GM21390 (cell line): ENCODE measurements around the gene TMEM45A.
"Not testable (repeated sequence)": the region's sequence is repeated elsewhere in the genome, so short reads cannot be mapped to it uniquely, and the experiment has no call there.

Experiments used
- ATAC-seq: cut with Tn5 transposase; IDR thresholded peaks from one replicate; pipeline ENCODE4 v1.9.1; 2021; ENCODE audit not compliant: unreplicated experiment

TMEM45A gene

GRCh38 chr3:100483529-100483928 is 8.9 kb upstream of the TMEM45A start:
- ATAC-seq: no peak

DNA sequence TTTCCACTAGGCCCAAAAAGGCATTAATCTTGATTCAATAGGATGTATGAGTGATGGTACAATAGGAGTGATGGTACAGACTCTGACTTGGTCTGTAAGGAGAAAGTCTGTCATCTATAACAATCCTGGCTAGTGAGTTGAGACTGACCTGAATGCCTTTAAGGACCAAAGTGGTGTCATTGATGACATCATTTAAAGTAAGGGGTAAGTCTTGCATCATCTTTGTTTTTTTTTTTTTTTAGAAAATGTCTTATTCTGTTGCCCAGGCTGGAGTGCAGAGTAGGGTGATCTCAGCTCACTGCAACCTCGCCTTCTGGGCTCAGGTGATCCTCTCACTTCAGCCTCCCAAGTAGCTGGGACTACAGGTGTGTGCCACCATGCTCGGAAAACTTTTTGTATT is 5.6 kb upstream of the TMEM45A start:
- ATAC-seq: no peak

- no peak for ATAC-seq
Measured at GRCh38 chr3:100489118-100489517, 3.3 kb upstream of the TMEM45A start.

DNA sequence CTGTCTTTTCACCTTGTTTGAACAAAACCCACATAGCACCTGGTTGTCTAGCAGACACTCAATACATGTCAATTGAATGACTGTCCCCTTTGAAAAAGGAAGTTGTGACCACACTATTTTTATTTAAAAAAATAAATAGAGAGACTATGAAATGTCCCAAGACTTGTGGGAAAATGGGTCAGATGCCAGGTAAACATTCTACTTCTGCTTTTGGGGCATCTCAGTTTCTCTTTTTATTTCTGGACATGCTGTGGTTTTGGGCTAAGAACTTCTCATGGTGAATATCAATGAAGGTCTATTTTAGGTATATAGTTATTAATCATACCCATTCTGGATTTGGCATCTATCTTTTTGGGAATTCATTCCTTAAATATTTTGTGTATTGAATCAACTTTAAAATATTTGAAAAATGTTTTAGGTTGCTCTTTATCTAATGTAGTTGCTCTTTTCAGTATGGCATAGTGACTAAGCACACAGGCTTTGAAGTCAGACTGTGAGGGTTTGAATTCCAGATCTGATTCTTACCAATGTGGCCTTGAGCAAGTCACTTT is 4.4 kb downstream of the TMEM45A start:
- ATAC-seq: peak; percentile 35

- ATAC-seq: no peak
Measured at GRCh38 chr3:100499651-100500050, 7.2 kb downstream of the TMEM45A start.

DNA sequence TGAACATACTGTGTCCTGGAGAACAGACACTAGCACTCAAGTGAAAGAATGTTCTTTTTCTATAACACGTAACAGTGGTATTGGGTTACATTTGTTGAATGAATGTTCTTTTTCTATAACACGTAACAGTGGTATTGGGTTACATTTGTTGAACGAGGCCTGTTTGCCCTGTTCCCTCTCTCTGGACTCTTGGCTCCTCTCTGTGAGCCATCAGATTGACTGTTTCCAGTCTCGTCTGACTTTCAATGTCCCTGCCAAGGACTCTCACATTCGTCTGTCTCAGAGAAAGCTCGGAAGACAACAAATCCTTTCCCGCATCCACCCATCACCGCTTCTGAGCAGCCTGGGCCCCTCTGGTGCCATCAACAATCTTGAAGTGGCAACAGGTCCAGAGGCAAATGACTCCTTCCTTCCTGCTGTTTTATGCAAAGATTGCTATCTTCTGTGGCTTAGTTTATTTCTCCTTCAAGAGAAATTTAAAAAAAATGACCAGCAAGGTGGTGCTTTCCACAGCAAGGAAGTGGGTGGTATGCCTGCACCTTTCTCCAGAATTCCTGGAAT is 8.0 kb downstream of the TMEM45A start:
- no peak for ATAC-seq

- no peak for ATAC-seq
Measured at GRCh38 chr3:100503448-100503847, 11.0 kb downstream of the TMEM45A start.

DNA sequence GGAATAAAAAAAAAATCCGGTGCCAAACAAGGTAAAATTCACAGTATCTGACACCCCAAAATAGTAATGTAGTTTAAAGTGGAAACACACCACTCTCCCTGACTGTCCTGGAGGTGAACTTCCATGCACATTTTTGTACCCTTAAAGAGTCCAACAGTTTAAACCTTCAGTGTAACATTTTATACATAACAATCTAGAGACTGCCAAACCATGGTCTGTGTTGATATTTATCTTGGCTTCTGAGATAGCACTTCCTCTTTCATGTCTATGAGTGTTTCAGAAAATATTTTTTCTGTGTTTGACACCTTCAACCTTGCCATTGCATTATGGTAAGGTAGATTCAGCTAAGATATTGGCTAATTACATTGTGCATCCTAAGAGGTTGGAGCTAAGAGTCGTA is 13.9 kb downstream of the TMEM45A start:
- ATAC-seq: no peak

DNA sequence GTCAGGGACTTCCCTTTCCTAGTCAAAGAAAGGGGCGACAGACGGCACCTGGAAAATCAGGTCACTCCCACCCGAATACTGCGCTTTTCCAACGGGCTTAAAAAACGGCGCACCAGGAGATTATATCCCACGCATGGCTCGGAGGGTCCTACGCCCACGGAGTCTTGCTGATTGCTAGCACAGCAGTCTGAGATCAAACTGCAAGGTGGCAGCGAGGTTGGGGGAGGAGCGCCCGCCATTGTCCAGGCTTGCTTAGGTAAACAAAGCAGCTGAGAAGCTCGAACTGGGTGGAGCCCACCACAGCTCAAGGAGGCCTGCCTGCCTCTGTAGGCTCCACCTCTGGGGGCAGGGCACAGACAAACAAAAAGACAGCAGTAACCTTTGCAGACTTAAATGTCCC is 17.4 kb downstream of the TMEM45A start:
- ATAC-seq: not testable (repeated sequence)

GRCh38 chr3:100516232-100516631 is 23.8 kb downstream of the TMEM45A start:
- no peak for ATAC-seq

GRCh38 chr3:100516838-100517237 is 24.4 kb downstream of the TMEM45A start:
- no peak for ATAC-seq

DNA sequence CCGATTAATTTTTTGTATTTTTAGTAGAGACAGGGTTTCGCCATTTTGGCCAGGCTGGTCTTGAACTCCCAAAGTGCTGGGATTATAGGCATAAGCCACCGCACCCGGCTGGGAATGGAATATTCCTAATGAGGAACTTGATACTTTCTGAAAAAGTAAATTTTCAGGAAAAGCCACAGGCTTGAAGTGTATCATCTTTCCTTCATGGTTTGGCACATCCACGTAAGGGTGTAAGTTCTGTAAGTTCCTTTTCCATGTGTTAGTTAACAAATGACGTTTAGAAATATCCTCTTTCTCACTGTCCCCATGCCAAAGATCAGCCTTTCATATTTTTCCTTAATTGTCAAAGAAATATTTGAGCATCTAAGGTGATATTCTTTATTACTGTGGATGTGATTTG is 24.9 kb downstream of the TMEM45A start:
- ATAC-seq: no peak

GRCh38 chr3:100518244-100518643 is 25.8 kb downstream of the TMEM45A start:
- no peak for ATAC-seq

- ATAC-seq: no peak
Measured at GRCh38 chr3:100518983-100519382, 26.6 kb downstream of the TMEM45A start.

DNA sequence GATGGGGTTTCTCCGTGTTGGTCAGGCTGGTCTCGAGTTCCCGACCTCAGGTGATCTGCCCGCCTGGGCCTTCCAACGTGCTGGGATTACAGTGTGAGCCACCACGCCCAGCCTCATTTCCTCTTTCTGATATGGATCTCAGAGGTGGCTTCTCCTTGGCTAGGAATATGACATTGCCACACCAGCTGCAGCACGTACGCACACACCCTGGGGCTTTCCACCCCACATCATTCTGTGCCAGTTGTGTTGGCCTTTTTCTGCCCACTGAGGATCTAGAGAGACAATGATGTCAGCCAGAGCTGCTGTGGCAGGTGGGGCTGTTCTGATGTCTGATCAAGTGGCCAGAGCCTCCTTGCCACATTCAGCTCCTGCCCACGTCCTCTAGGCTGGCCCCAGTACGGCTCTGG is 29.0 kb downstream of the TMEM45A start:
- no peak for ATAC-seq

DNA sequence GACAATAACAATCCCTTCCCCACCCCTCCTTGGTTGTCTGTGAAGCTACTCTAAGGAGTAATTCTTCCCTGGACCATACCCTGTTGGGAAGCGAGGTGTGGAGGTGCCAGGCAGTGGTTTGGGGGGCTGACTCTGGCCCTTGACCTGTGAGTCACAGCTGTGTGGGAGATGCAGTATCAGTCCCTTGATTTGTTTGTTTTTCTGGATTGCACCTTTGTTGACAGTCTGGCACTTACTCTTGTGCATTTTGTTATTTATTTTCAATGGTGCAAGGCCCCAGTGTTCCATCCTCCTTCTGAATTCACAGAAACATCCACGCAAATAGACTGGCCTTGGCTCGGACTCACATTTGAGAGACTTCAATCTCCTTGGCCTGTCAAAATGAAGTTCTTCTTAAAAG is 29.7 kb downstream of the TMEM45A start:
- no peak for ATAC-seq

DNA sequence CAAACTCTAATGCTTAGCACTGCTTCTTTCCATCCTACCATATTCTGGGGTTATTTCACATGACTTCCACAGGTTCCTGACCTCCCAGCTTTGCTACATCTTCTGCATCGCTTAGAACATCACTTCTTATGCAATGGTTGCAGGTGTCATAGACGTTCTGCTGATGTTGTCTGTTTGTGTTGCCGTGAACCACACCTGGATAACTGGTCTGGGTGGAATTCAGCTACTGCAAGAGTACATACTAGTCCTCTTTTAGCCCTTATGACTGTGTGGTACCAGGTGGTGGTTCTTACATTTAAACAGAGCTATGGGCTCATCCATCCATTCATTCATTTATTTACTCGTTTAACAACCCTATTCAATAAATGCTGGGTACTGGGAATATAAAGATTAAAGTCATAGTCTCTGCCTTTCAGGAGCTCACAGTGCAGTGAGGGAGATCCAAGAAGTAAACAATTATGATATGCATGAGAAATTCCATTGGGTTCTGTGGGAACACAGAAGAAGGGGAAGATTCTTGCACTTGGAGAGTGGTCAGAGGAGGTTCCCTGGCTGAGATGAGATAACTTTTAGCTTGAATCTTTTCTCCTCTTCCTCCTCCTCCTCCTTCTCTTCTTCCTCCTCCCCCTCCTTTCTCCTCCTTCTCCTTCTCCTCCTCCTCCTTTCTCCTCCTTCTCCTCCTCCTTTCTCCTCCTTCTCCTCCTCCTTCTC is 30.8 kb downstream of the TMEM45A start:
- ATAC-seq: no peak

GRCh38 chr3:100525753-100526612 is 33.6 kb downstream of the TMEM45A start:
- no peak for ATAC-seq

GRCh38 chr3:100526613-100527346 is 34.4 kb downstream of the TMEM45A start:
- no peak for ATAC-seq

- ATAC-seq: no peak
Measured at GRCh38 chr3:100527347-100527735, 34.9 kb downstream of the TMEM45A start.

DNA sequence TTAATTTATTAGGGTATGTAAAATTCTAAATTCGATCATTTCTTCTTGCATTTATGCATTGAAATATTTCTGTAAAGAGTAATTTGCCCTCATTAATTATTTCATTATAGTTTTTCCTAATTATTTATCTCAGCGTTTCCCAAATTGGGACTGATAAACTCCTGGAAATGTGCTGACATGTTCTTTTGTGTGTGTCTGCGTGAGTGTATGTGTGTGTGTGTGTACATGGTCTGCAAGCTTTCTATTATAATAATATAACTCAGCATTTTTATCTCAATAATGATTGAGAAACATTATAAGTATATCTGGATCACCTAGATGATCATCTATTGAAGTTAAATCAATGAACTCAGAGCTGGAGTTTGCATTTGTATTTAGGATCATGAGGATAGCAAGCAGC is 38.7 kb downstream of the TMEM45A start:
- ATAC-seq: no peak
